ENCODE data around the gene MRPL1. TPM values are rescaled to one million over a fixed set of nuclear protein-coding genes. Genes with fewer than 3 reads are reported as not detected.

The MRPL1 gene
- total and polyA plus RNA-seq, 2 donors (not counting 1 experiment from before 2014, with no cell fraction given), result 25.4 to 35.6 TPM

GRCh38 chr4:77848508-77848907 lies 14.1 kb upstream of the MRPL1 start:
- no peaks in the 10 kb centered on the region for H3K27me3 ChIP-seq (ENCODE audit: control insufficient read depth, insufficient read depth, low read length)
- H3K36me3 ChIP-seq (ENCODE audit: control insufficient read depth, insufficient read depth, low read length), result no peaks in the 10 kb centered on the region
- H3K9ac ChIP-seq (ENCODE audit: insufficient read depth, low read length), result no peak overlapping the region
- H2AFZ ChIP-seq (ENCODE audit: low read length), result no peak overlapping the region
- H3K4me1 ChIP-seq (ENCODE audit: control insufficient read depth, extremely low read depth, insufficient read depth, low read length), result no peaks in the 10 kb centered on the region
- H3K79me2 ChIP-seq (ENCODE audit: control insufficient read depth, insufficient read depth, low read length), result no peaks in the 10 kb centered on the region
- H3K4me2 ChIP-seq (ENCODE audit: extremely low read depth, insufficient read depth, low read length), result no peak overlapping the region
- TF ChIP-seq EZH2 (IDR thresholded peaks at IDR 0.05; ENCODE audit: low read length, missing control alignments), result no peak
- TF ChIP-seq CTCF (conservative IDR thresholded peaks at IDR 0.05 in 1 of 2, IDR thresholded peaks at IDR 0.05 in 1 of 2; ENCODE audit: low read depth in 1 of 2, low read length in 2 of 2), result no peak
- no peaks in the 10 kb centered on the region for H3K9me3 ChIP-seq (ENCODE audit: control insufficient read depth, insufficient read depth, low read depth, low read length)
- no peak for DNase-seq (ENCODE audit: low read depth in 2 of 2)
- no peaks in the 10 kb centered on the region for H4K20me1 ChIP-seq (ENCODE audit: control insufficient read depth, extremely low read depth, insufficient read depth, low read length)
- no peak overlapping the region for H3K27ac ChIP-seq (ENCODE audit: insufficient read depth, low read length)
- H3K4me3 ChIP-seq (replicated peaks in 1 of 4; ENCODE audit: control extremely low read depth in 1 of 4, insufficient read depth in 1 of 4, low read depth in 3 of 4, low read length in 4 of 4), result no peak overlapping the region

GRCh38 chr4:77849278-77849965 lies 13.2 kb upstream of the MRPL1 start:
- H3K27ac ChIP-seq (ENCODE audit: insufficient read depth, low read length), result no peak overlapping the region
- no peak overlapping the region for H3K9ac ChIP-seq (ENCODE audit: insufficient read depth, low read length)
- no peaks in the 10 kb centered on the region for H3K79me2 ChIP-seq (ENCODE audit: control insufficient read depth, insufficient read depth, low read length)
- no peaks in the 10 kb centered on the region for H3K36me3 ChIP-seq (ENCODE audit: control insufficient read depth, insufficient read depth, low read length)
- no peaks in the 10 kb centered on the region for H4K20me1 ChIP-seq (ENCODE audit: control insufficient read depth, extremely low read depth, insufficient read depth, low read length)
- no peak overlapping the region for H3K4me2 ChIP-seq (ENCODE audit: extremely low read depth, insufficient read depth, low read length)
- no peak for TF ChIP-seq EZH2 (IDR thresholded peaks at IDR 0.05; ENCODE audit: low read length, missing control alignments)
- no peak for TF ChIP-seq CTCF (conservative IDR thresholded peaks at IDR 0.05 in 1 of 2, IDR thresholded peaks at IDR 0.05 in 1 of 2; ENCODE audit: low read depth in 1 of 2, low read length in 2 of 2)
- no peak for DNase-seq (ENCODE audit: low read depth in 2 of 2)
- no peaks in the 10 kb centered on the region for H3K9me3 ChIP-seq (ENCODE audit: control insufficient read depth, insufficient read depth, low read depth, low read length)
- no peak overlapping the region for H2AFZ ChIP-seq (ENCODE audit: low read length)
- no peaks in the 10 kb centered on the region for H3K4me1 ChIP-seq (ENCODE audit: control insufficient read depth, extremely low read depth, insufficient read depth, low read length)
- H3K4me3 ChIP-seq (replicated peaks in 1 of 4; ENCODE audit: control extremely low read depth in 1 of 4, insufficient read depth in 1 of 4, low read depth in 3 of 4, low read length in 4 of 4), result no peak overlapping the region
- H3K27me3 ChIP-seq (ENCODE audit: control insufficient read depth, insufficient read depth, low read length), result no peaks in the 10 kb centered on the region

- TF ChIP-seq EZH2 (IDR thresholded peaks at IDR 0.05; ENCODE audit: low read length, missing control alignments), result no peak
- Histone ChIP-seq H3K27me3 (ENCODE audit: control insufficient read depth, insufficient read depth, low read length) (no peaks in the 10 kb centered on the region), H3K4me3 (replicated peaks in 1 of 4; ENCODE audit: control extremely low read depth in 1 of 4, insufficient read depth in 1 of 4, low read depth in 3 of 4, low read length in 4 of 4) (no peak overlapping the region), H3K4me2 (ENCODE audit: extremely low read depth, insufficient read depth, low read length) (no peak overlapping the region), H3K27ac (ENCODE audit: insufficient read depth, low read length) (no peak overlapping the region), H3K36me3 (ENCODE audit: control insufficient read depth, insufficient read depth, low read length) (no peaks in the 10 kb centered on the region), H3K79me2 (ENCODE audit: control insufficient read depth, insufficient read depth, low read length) (no peaks in the 10 kb centered on the region), H4K20me1 (ENCODE audit: control insufficient read depth, extremely low read depth, insufficient read depth, low read length) (no peaks in the 10 kb centered on the region), H3K9ac (ENCODE audit: insufficient read depth, low read length) (no peak overlapping the region), H3K9me3 (ENCODE audit: control insufficient read depth, insufficient read depth, low read depth, low read length) (no peaks in the 10 kb centered on the region), H2AFZ (ENCODE audit: low read length) (no peak overlapping the region), H3K4me1 (ENCODE audit: control insufficient read depth, extremely low read depth, insufficient read depth, low read length) (no peaks in the 10 kb centered on the region)
- DNase-seq (ENCODE audit: low read depth in 2 of 2), result no peak
Observed at GRCh38 chr4:77852892-77853495, 9.6 kb upstream of the MRPL1 start.

Data from fibroblast of lung (primary cell).